ENCODE results near the gene MYH7B.

DNA sequence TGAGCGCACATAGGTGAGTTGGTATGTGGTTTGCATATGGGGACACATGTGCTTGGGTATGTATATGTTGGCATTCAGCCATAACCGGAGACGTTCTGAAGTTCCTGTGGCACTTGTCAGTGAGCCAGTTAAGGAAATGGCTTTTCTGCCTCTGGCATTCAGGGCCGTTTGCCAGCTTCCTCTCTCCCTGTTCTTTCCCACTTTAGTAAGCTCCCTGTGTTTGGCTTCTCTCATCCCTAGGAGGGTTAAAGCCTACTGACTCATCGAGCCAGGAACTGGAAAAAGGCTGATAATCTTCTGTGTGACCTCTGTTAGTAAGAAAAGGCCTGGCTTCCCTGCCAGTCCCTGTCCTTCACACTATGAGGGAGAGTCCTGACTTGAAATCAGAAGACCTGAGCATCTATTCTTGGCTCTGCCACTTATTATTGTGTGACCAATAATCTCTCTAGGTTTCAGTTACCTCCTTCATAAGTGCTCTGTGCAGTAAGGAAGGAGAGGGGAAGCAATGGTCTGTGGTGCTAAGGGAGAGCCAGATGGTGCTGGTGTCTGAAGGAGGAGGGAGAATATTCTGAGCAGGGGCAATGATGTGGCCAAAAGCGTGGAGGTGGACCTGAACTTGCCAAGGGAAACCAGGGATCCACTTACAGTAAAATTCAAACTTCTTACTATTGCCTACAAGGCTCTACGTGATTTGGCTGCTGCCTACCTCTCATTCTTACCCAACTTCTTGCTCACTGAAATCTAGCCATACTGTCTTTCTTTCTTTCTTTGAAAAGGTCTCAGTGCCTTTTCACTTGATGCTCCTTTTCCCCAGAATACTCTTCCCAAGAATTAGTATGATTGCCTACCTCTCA lies 47.8 kb upstream of the MYH7B start:
- TF ChIP-seq, protein P1, sequence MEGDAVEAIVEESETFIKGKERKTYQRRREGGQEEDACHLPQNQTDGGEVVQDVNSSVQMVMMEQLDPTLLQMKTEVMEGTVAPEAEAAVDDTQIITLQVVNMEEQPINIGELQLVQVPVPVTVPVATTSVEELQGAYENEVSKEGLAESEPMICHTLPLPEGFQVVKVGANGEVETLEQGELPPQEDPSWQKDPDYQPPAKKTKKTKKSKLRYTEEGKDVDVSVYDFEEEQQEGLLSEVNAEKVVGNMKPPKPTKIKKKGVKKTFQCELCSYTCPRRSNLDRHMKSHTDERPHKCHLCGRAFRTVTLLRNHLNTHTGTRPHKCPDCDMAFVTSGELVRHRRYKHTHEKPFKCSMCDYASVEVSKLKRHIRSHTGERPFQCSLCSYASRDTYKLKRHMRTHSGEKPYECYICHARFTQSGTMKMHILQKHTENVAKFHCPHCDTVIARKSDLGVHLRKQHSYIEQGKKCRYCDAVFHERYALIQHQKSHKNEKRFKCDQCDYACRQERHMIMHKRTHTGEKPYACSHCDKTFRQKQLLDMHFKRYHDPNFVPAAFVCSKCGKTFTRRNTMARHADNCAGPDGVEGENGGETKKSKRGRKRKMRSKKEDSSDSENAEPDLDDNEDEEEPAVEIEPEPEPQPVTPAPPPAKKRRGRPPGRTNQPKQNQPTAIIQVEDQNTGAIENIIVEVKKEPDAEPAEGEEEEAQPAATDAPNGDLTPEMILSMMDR (IDR thresholded peaks at IDR 0.05 in 2 of 3, conservative IDR thresholded peaks at IDR 0.05 in 1 of 3; ENCODE audit: borderline replicate concordance in 1 of 3, insufficient read depth in 1 of 3, low read depth in 2 of 3, low read length in 2 of 3), result no peak
- TF ChIP-seq JUND (IDR thresholded peaks at IDR 0.05) (peak; percentile 83), EGR1 (IDR thresholded peaks at IDR 0.05; ENCODE audit: low read depth) (no peak), EZH2 (IDR thresholded peaks at IDR 0.05) (no peak), POLR2A (IDR thresholded peaks at IDR 0.05; ENCODE audit: borderline replicate concordance, extremely low read depth, insufficient read depth, insufficient read length) (no peak), FOSL1 (IDR thresholded peaks at IDR 0.05; ENCODE audit: low read depth) (peak; percentile 81), SP1 (IDR thresholded peaks at IDR 0.05; ENCODE audit: low read depth) (peak; percentile 87)
- TF ChIP-seq, protein P2, sequence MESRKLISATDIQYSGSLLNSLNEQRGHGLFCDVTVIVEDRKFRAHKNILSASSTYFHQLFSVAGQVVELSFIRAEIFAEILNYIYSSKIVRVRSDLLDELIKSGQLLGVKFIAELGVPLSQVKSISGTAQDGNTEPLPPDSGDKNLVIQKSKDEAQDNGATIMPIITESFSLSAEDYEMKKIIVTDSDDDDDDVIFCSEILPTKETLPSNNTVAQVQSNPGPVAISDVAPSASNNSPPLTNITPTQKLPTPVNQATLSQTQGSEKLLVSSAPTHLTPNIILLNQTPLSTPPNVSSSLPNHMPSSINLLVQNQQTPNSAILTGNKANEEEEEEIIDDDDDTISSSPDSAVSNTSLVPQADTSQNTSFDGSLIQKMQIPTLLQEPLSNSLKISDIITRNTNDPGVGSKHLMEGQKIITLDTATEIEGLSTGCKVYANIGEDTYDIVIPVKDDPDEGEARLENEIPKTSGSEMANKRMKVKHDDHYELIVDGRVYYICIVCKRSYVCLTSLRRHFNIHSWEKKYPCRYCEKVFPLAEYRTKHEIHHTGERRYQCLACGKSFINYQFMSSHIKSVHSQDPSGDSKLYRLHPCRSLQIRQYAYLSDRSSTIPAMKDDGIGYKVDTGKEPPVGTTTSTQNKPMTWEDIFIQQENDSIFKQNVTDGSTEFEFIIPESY (IDR thresholded peaks at IDR 0.05; ENCODE audit: extremely low read depth, insufficient replicate concordance, low read length), result no peak
